NCI-H510A treated with DMSO at 0.1 percent for 48 hours (cell line): ENCODE data around the gene JPH2.
"Not testable (repeated sequence)": the region's sequence is repeated elsewhere in the genome, so short reads cannot be mapped to it uniquely, and the experiment has no call there.

Experiments used
- DNase-seq: peaks from one replicate; lab custom pipeline; 2025; lab: John Stamatoyannopoulos, UW

Gene JPH2

GRCh38 chr20:44159125-44159524 lies 27.9 kb downstream of the JPH2 start:
- DNase-seq, result no peak

- DNase-seq, result no peak
Observed at GRCh38 chr20:44157061-44157460, 29.9 kb downstream of the JPH2 start.

GRCh38 chr20:44154521-44155001 lies 32.4 kb downstream of the JPH2 start:
- no peak for DNase-seq

GRCh38 chr20:44153636-44154043 lies 33.3 kb downstream of the JPH2 start:
- DNase-seq, result no peak

GRCh38 chr20:44151621-44152416 lies 35.2 kb downstream of the JPH2 start:
- no peak for DNase-seq

- no peak for DNase-seq
Observed at GRCh38 chr20:44146272-44146671, 40.7 kb downstream of the JPH2 start.

GRCh38 chr20:44145131-44145775 lies 41.7 kb downstream of the JPH2 start:
- no peak for DNase-seq

- DNase-seq, result no peak
Observed at GRCh38 chr20:44143936-44144335, 43.1 kb downstream of the JPH2 start.

- DNase-seq, result no peak
Observed at GRCh38 chr20:44142413-44142812, 44.6 kb downstream of the JPH2 start.

GRCh38 chr20:44141873-44142272 lies 45.1 kb downstream of the JPH2 start:
- DNase-seq, result no peak

GRCh38 chr20:44138867-44139266 lies 48.1 kb downstream of the JPH2 start:
- no peak for DNase-seq

- no peak for DNase-seq
Observed at GRCh38 chr20:44137266-44137801, 49.7 kb downstream of the JPH2 start.

- DNase-seq, result no peak
Observed at GRCh38 chr20:44136579-44137265, 50.3 kb downstream of the JPH2 start.

GRCh38 chr20:44135417-44136204 lies 51.4 kb downstream of the JPH2 start:
- no peak for DNase-seq

- DNase-seq, result no peak
Observed at GRCh38 chr20:44135012-44135412, 52.0 kb downstream of the JPH2 start.

GRCh38 chr20:44133424-44133823 lies 53.6 kb downstream of the JPH2 start:
- no peak for DNase-seq

GRCh38 chr20:44131704-44132103 lies 55.3 kb downstream of the JPH2 start:
- DNase-seq, result no peak

GRCh38 chr20:44129911-44130718 lies 56.9 kb downstream of the JPH2 start:
- no peak for DNase-seq

- DNase-seq, result not testable (repeated sequence)
Observed at GRCh38 chr20:44129300-44129699, 57.7 kb downstream of the JPH2 start.

- no peak for DNase-seq
Observed at GRCh38 chr20:44126445-44126844, 60.5 kb downstream of the JPH2 start.
